Amniotic epithelial cell (primary cell): ENCODE results near the gene RPS8.
"Not testable (repeated sequence)": the region's sequence is repeated elsewhere in the genome, so short reads cannot be mapped to it uniquely, and the experiment has no call there.

Source experiments
- DNase-seq: peaks from one replicate; pipeline ENCODE4 v3.0.0-alpha.2; 2010; ENCODE audit warnings: low read depth

The RPS8 gene

GRCh38 chr1:44783697-44784093 lies 8.4 kb downstream of the RPS8 start:
- no peak for DNase-seq

- DNase-seq = no peak
Measured at GRCh38 chr1:44784094-44785028, 9.0 kb downstream of the RPS8 start.

- DNase-seq = no peak
Measured at GRCh38 chr1:44785029-44785380, 9.7 kb downstream of the RPS8 start.

- DNase-seq = no peak
Measured at GRCh38 chr1:44785501-44786137, 10.3 kb downstream of the RPS8 start.

DNA sequence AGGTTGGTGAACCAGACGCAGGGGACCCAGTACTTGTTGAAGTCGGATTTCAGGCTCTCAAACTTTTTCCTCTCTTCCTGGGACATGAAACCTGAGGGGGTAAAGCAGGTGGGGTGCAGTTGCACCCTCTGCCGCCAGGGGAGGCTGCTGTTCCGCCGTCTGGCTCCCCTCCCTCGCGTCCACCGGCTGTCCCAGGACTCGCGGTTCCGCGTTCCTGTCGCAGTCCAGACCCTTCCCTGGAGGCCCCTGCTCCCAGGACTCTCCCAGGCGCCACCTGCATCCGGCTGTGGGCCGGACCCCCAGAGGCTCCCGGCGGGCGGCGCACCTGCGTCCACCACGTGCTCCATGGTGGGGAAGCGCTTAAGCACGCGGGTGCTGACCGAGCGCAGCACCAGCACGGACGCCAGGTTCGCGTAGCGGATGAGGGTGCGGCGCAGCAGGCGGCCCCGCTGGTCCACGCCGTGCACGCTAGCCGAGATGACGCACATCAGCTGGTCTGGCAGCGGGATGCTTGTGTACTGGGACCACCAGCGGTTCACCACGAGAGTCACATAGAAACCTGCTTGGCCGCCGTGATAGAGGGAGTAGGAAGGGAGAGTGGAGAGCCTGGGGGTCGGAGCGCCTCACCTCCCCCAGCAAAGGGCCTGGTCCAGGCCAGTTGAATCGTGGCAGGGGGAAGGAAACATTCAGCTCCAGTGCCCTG lies 10.9 kb downstream of the RPS8 start:
- DNase-seq = peak; percentile 43

DNA sequence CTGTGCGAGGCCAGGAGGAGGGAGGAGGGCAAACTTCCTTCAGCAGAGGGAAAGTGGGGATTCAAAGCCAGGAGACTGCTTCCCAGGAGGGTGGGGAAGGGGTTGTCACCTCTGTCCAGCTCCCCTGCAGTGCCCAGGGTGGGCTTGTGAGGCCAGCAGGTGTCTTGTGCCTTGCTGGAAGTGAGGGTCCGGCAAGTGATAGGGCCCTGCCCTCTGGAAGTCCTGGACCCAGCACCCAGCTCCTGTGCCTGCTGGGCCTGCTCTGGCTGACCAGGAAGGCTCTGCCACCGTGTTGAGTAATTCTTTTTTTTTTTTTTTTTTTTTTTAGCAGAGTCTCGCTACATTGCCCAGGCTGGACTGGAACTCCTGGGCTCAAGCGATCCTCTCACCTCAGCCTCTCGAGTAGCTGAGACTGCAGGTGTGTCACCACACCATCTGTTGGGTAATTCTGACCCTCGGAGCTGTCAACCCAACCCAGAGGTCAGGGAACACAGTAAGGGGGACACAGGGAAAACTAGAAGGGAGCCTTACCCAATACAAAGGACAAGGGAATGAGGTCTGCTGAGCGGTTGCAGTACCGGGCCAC lies 11.6 kb downstream of the RPS8 start:
- DNase-seq = no peak

DNA sequence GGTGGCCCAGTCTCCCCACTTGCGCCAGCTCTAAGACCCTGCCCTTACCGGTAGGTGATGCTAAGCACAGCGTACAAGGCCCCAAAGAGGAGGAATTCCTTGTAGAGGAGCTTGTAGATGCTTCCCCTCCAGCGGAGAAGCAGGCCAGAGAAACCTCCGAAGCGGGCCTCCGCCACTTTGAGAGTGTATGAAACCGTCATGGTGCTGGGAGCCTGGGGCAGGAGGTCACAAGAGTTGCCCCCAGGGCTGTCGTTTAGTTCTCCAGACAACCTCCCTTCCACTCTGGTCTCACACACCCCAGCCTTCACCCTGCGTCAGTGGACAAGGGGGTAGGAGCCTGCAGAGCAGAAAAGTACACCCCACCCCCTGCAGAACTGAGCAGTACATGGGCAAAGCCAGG lies 12.2 kb downstream of the RPS8 start:
- DNase-seq = no peak

DNA sequence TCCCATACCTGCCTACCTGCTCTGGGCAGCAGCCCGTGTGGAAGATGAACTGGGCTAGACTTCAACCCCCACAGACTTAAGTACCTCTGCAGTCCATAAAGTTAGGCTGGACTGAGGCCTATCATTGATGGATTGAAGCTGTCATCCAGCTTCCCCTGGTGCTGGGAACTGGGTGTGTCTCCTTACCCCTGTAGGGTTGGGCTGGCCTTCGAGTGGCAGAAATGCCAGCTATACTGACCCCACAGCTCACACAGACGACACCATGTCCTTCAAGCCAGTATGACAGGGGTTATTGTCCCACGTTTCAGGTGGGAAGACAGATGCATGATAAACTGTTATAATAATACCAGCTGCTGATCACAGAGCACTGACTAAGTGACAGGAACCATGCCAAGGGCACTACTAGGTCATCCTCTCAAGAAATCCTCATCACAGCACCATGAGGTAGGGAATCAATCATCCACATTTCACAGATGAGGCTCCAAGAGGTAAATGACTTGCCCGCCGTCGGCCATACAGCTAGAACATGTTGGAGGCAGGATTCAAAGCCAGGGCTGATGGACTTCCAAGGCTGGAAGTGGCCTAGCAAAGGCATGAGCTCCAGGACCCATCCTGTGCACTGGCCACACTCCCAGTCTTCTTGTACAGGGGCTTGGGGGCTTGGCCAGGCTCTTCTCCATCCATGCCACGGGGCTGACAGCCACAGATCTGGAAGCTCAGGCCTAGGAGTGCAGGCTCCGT lies 12.9 kb downstream of the RPS8 start, which contains the start of gene BEST4:
Gene BEST4 (minus strand): TSS at position 51 of the 741 bp plus-strand sequence. CDS start 465 bp downstream, outside the sequence.
- DNase-seq = no peak

GRCh38 chr1:44790968-44791801 lies 15.8 kb downstream of the RPS8 start:
- DNase-seq = no peak

DNA sequence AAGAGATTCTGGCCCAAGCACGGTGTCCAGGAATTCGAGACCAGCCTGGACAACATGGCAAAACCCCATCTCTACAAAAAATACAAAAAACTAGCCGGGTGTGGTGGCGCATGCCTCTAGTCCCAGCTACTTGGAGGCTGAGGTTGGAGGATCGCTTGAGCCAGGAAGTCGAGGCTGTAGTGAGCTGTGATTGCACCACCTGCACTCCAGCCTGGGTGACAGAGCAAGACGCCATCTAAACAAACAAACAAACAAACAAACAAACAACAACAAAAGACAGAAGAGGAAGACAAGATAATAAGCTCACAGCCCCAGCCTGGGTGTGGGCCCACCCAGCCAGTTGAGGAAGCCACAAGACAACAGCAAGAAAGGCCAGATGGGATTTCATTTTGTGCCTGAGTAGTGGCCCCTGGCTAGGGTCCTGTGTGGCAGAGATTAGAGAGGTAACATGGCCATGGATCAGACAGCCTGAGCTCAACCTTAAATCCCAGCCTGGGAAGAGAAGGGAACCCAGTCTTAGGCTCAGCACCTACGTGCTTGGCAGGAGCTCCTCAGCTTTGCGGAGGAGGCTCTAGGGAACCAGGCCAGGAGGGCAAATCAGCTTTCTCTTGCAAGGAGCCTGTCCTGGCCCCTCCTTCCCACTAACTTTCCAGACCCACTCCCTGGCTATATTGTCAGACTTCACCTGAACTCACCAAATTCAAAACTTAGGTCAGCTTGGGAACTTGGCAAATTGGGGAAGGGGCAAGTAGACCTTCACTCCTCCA lies 17.6 kb downstream of the RPS8 start:
- DNase-seq = peak; percentile 38

DNA sequence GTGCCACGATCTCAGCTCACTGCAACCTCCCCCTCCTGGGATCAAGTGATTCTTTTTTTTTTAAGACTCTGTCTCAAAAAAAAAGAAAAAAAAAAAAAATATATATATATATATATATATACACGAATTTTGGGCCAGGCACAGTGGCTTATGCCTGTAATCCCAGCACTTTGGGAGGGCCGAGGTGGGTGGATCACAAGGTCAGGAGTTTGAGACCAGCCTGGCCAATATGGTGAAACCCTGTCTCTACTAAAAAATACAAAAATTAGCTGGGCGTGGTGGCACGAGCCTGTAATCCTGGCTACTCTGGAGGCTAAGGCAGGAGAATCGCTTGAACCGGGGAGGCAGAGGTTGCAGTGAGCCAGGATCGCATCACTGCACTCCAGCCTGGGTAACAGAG lies 22.5 kb downstream of the RPS8 start:
- DNase-seq = not testable (repeated sequence)

DNA sequence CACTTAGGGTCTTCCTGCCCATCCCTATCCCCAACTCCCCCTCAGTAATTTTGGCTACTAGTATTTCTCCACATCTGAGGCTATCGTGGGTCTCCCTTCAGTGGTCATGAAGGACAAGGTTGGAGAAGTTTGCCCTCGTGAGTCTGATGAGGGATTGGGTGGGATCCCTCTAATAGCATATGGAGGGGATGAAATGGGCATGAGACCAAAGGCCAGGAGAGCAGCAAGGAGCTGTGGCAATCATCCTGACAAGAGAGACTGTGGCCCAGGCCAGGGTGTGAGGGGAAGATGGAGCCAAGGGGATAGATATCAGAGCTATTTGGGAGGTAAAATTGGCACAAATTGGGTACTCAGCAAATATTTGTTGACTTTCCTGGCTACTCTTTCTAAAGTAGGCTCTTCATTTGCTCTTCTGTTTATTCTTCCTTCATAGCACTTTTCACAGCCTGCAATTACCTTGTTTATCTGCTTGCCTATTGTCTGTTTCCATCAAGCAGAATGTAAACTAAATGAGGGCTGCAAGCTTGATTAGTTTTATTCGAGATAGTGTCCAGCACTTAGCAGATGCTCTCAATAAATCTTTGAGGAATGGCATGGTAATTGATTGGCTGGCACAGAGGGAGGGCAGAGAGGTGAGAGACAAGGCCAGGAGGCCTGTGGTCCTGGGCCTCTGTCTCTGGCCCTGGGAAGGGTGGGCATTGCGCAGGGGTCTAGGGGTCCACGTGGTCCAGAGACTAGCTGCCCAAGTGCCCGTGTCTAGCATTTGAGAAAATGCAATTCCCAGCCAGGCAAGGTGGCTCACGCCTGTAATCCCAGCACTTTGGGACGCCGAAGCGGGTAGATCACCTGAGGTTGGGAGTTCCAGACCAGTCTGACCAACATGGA lies 23.4 kb downstream of the RPS8 start:
- DNase-seq = no peak

DNA sequence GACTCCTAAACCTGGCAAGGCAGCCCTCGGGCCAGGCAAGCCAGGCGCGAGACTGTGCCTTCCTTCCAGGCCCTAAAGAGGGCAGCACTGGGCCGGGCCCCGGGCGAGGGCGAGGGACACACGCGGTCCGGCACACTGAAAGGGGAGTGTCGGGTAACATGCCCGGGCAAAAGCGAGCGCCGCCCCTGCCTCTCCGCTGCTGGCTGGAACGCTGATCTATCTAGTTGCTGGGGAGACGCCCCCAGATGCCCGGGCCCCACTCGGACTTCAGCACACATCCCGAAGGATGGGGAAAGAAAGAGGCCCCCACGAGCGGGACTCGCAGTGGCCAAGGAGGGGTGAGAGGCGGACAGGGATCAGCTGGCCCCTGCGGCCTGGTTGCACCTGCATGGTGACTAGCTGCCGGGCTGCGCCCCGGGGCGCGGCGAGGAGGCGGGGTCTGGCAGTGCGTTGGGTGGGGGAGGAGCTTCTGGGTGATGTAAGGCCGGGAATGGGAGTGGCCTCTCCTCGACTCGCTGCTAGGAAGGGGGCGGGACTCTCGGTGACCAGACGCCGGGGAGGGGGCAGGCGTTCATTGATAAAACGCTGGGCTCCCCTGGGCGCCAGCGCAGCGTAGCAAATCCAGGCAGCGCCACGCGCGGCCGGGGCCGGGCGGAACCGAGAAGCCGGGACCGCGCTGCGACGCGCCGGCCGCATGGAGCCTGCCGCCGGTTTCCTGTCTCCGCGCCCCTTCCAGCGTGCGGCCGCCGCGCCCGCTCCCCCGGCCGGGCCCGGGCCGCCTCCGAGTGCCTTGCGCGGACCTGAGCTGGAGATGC lies 24.6 kb downstream of the RPS8 start, which contains the start of gene PLK3:
Gene PLK3 (plus strand): TSS at position 608 of the 815 bp plus-strand sequence. CDS start 87 bp downstream, at position 695.
- DNase-seq = peak; percentile 96

- peak; percentile 50 for DNase-seq
Measured at GRCh38 chr1:44801491-44802305, 26.4 kb downstream of the RPS8 start.

DNA sequence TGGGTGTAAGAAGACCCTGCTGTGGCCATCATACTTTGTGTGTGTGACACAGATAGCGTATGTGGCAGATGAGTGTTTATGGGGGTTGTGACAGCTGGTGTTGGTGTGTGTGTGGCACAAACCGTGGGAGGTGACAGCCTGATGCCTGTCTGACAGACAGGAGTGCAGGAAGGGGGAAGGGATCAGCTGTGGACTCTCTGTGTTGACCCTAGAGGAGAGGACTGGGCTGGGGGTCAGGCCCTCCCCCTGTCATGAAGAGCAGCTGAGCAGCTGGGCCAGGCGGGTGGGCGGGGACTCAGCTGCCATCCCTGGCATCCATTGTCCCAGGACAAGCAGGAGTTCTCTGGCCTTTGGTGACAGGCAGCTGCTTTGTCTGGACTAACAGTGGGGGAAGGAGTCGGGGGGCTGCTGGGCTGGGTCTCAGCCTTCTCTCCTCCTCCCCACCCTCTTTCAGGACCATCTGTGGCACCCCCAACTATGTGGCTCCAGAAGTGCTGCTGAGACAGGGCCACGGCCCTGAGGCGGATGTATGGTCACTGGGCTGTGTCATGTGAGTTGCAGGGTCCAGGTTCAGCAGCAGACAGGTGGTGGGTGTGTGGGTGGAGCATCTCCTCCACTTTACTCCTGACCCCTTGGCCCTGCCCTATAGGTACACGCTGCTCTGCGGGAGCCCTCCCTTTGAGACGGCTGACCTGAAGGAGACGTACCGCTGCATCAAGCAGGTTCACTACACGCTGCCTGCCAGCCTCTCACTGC lies 27.1 kb downstream of the RPS8 start:
- no peak for DNase-seq

DNA sequence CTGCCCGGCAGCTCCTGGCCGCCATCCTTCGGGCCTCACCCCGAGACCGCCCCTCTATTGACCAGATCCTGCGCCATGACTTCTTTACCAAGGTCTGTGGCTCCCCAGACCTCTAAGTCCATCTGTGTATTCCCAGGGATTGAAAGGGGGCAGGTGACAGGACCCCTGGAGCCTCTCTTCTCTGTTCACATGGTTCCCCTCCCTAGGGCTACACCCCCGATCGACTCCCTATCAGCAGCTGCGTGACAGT lies 27.6 kb downstream of the RPS8 start:
- DNase-seq = no peak
